ENCODE data around the gene RTEL1. TPM values are rescaled to one million over a fixed set of nuclear protein-coding genes. Genes with fewer than 3 reads are reported as not detected.

Gene RTEL1
- polyA plus RNA-seq, 1 experiment = 11.3 TPM

DNA sequence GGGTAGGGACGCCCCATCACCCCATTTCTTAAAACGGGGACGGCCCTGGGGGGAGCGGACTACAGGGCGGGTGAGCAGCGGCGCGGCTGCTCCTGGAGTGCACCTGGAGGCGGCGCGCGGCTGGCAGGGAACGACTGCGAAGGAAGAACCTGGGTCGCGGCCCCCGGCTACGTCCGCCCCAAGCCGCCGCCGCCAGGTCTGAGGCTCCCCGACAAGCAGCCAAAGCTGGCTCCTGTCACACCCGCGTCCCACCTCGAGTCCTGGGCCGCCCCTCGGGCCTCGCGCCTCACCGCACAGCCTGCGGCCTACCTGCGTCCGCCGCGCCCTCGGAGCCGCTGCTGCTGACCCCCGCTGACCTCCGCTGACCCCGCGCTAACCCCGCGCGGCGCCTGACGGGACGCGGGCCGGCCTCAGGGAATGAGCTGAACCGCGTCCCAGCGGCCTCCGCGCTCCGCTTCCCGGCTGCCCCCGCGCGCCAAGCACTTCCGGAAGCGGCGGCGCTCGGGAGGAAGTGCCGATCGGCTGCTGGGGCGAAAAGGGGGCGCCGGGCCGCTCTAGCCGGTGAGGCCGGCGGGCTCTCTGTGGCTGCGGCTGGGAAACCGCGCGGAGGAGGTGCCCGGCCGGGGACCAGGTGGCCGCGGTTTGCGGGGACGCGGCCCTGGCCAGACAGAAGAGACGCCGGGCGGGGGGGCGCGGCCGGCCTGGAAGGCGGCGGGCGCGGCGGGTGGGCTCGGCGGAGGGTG, 49.6 kb downstream of the RTEL1 start, which contains the start of the genes ARFRP1 and ZGPAT:
Gene ARFRP1 (minus strand): TSS at position 419 of the 743 bp plus-strand sequence. CDS start 885 bp downstream, outside the sequence.
Gene ZGPAT (plus strand): TSS at position 482 of the 743 bp plus-strand sequence. CDS start 542 bp downstream, outside the sequence.
- H3K27ac ChIP-seq (ENCODE audit: low read depth, low read length) = no peak within 1 kb of the TSS
- peaks cover 3% of the 10 kb centered on the region; the same call in 1 of the 2 replicates for H3K9me3 ChIP-seq (ENCODE audit: control insufficient read depth, insufficient read depth, low read length)
- TF ChIP-seq, protein P1, sequence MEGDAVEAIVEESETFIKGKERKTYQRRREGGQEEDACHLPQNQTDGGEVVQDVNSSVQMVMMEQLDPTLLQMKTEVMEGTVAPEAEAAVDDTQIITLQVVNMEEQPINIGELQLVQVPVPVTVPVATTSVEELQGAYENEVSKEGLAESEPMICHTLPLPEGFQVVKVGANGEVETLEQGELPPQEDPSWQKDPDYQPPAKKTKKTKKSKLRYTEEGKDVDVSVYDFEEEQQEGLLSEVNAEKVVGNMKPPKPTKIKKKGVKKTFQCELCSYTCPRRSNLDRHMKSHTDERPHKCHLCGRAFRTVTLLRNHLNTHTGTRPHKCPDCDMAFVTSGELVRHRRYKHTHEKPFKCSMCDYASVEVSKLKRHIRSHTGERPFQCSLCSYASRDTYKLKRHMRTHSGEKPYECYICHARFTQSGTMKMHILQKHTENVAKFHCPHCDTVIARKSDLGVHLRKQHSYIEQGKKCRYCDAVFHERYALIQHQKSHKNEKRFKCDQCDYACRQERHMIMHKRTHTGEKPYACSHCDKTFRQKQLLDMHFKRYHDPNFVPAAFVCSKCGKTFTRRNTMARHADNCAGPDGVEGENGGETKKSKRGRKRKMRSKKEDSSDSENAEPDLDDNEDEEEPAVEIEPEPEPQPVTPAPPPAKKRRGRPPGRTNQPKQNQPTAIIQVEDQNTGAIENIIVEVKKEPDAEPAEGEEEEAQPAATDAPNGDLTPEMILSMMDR (IDR thresholded peaks at IDR 0.05; ENCODE audit: low read depth, low read length) = no peak
- POLR2A ChIA-PET = interaction anchor here (0.5 to 2.3 kb wide), 11 partner anchors 9 to 250 kb away, joined by 3 to 15 read pairs (median 3); partner anchors contain the start of genes LIME1, RTEL1, TPD52L2 and UCKL1
- H3K27me3 ChIP-seq (ENCODE audit: control insufficient read depth, insufficient read depth, low read length) = no peaks in the 10 kb centered on the region
- peak within 1 kb of the TSS; percentile 81 for H3K4me3 ChIP-seq (ENCODE audit: low read depth, low read length)
- CTCF ChIA-PET = interaction anchor here (0.5 kb wide), 1 partner anchor 15 kb away, joined by 3 read pairs; no protein-coding TSS in a partner anchor
- DNase-seq (ENCODE audit: low read depth, low spot score) = peak; percentile 16

DNA sequence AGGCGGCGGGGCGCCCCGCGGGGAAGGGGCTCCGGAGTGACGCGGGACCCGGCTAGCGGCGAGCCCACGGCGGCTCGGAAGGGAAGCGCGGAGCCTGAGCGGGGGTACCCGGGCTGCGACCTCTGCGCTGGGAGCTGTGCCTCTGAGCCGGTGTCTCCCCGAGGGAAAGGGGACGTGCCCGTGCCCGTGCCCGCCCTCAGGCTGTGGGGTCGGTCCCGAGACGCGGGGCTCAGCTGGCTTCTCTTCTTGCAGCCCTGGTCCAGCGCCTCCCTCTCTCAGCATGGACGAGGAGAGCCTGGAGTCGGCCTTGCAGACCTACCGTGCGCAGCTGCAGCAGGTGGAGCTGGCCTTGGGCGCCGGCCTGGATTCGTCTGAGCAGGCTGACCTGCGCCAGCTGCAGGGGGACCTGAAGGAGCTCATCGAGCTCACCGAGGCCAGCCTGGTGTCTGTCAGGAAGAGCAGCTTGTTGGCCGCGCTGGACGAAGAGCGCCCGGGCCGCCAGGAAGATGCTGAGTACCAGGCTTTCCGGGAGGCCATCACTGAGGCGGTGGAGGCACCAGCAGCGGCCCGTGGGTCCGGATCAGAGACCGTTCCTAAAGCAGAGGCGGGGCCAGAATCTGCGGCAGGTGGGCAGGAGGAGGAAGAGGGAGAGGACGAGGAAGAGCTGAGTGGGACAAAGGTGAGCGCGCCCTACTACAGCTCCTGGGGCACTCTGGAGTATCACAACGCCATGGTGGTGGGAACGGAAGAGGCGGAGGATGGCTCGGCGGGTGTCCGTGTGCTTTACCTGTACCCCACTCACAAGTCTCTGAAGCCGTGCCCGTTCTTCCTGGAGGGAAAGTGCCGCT, 50.4 kb downstream of the RTEL1 start:
- peak overlapping the region; percentile 81 for H3K4me3 ChIP-seq (ENCODE audit: low read depth, low read length)
- H3K9me3 ChIP-seq (ENCODE audit: control insufficient read depth, insufficient read depth, low read length) = peaks cover 3% of the 10 kb centered on the region; the same call in 1 of the 2 replicates
- DNase-seq (ENCODE audit: low read depth, low spot score) = no peak
- ChIA-PET POLR2A (interaction anchor here (0.6 to 2.3 kb wide), 8 partner anchors 10 to 249 kb away, joined by 3 to 15 read pairs (median 4); partner anchors contain the start of genes LIME1, RTEL1 and TPD52L2), CTCF (interaction anchor here (0.5 kb wide), 1 partner anchor 15 kb away, joined by 3 read pairs; no protein-coding TSS in a partner anchor)
- no peak overlapping the region for H3K27ac ChIP-seq (ENCODE audit: low read depth, low read length)
- TF ChIP-seq, protein P1 (IDR thresholded peaks at IDR 0.05; ENCODE audit: low read depth, low read length) = no peak
- H3K27me3 ChIP-seq (ENCODE audit: control insufficient read depth, insufficient read depth, low read length) = no peaks in the 10 kb centered on the region

DNA sequence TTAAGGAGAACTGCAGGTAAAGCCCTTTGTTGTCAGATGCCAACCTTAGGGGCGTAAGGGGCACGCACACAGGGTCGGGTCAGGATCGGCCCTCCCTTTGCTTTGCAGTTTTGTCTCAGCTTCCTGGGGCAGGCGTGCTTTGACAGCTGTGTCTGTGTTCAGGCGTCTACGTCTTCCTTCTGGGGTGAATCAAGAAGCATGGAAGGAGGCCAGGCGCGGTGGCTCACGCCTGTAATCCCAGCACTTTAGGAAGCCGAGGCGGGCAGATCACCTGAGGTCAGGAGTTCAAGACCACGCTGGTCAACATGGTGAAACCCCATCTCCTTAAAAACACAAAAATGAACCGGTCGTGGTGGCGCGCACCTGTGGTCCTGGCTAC, 51.0 kb downstream of the RTEL1 start:
- CTCF ChIA-PET = no interaction called here
- TF ChIP-seq, protein P1 (IDR thresholded peaks at IDR 0.05; ENCODE audit: low read depth, low read length) = no peak
- H3K9me3 ChIP-seq (ENCODE audit: control insufficient read depth, insufficient read depth, low read length) = peaks cover 5% of the 10 kb centered on the region
- POLR2A ChIA-PET = interaction anchor here (2.3 kb wide), 1 partner anchor 51 kb away, joined by 9 read pairs; the partner anchor contains the start of gene RTEL1
- H3K27ac ChIP-seq (ENCODE audit: low read depth, low read length) = no peak overlapping the region
- no peaks in the 10 kb centered on the region for H3K27me3 ChIP-seq (ENCODE audit: control insufficient read depth, insufficient read depth, low read length)
- H3K4me3 ChIP-seq (ENCODE audit: low read depth, low read length) = peak overlapping the region; percentile 81
- no peak for DNase-seq (ENCODE audit: low read depth, low spot score)

GRCh38 chr20:63711085-63711645, 53.1 kb downstream of the RTEL1 start:
- ChIA-PET POLR2A (interaction anchor here (0.7 kb wide), 1 partner anchor 17 kb away, joined by 4 read pairs; no protein-coding TSS in a partner anchor), CTCF (no interaction called here)
- H3K9me3 ChIP-seq (ENCODE audit: control insufficient read depth, insufficient read depth, low read length) = peaks cover 18% of the 10 kb centered on the region
- TF ChIP-seq, protein P1 (IDR thresholded peaks at IDR 0.05; ENCODE audit: low read depth, low read length) = no peak
- no peak overlapping the region for H3K4me3 ChIP-seq (ENCODE audit: low read depth, low read length)
- no peak for DNase-seq (ENCODE audit: low read depth, low spot score)
- no peak overlapping the region for H3K27ac ChIP-seq (ENCODE audit: low read depth, low read length)
- H3K27me3 ChIP-seq (ENCODE audit: control insufficient read depth, insufficient read depth, low read length) = no peaks in the 10 kb centered on the region

All from AG04450 (cell line).